ENCODE data around the gene GTPBP6. TPM values are rescaled to one million over a fixed set of nuclear protein-coding genes. Genes with fewer than 3 reads are reported as not detected.

Gene GTPBP6
- polyA plus RNA-seq, 1 of the 3 experiments (the other 2 are of a cell fraction) = 47.3 TPM

DNA sequence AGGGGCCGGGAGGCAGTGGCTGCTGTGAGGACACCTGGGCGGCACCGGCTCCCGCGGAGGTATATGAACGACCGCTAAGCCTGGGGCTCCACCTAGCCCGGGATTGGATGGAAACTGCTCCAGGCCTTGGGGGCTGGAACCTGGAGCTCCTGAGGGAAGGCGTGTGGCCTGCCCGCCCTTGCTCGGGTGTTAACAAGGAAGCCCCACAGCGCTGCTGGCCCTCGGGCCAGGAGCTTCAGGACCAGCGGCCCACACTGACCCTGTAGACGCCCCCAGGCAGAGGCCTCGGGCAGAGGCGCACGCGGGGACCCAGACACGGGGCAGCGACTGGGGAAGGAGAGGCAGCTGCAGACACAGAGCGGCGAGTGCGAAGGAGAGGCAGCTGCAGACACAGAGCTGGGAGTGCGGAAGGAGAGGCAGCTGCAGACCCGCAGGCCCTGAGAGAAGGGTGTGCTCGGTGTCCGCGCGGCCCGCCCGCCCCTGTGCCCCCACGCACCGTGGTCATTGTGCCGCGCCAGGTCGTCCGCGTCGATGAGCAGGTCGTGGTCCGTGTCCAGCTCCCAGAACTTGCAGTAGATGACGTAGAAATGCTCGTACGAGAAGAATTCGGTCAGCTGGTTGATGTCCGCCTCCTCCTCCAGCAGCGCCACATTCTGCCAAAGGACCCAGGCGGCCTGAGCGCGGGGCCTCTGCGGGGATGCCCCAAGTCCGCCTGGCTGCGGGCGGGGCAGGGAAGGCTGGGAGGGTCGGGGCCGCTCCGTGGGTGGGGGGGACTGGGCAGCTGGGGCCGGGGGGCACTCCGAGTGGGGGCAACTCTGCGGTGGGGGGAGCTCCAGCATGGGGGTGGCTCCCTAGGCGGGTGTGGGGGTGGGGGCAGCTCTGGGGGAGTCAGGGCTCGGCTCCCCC, 26.7 kb upstream of the GTPBP6 start:
- Histone ChIP-seq H4K20me1 (ENCODE audit: insufficient read depth) (no peaks in the 10 kb centered on the region), H3K9me3 (no peaks in the 10 kb centered on the region), H3K9ac (no peak overlapping the region), H3K4me2 (no peak overlapping the region), H3F3A (replicated peaks; ENCODE audit: insufficient read depth) (no peaks in the 10 kb centered on the region), H3K27me3 (ENCODE audit: insufficient read depth) (no peaks in the 10 kb centered on the region), H3K79me2 (ENCODE audit: insufficient read depth) (no peaks in the 10 kb centered on the region), H3K27ac (ENCODE audit: low read depth in 2 of 2, low read length in 1 of 2) (no peak overlapping the region), H3K9me2 (no peaks in the 10 kb centered on the region), H3K4me3 (ENCODE audit: low read depth in 2 of 2, low read length in 1 of 2) (no peak overlapping the region), H3K36me3 (replicated peaks in 1 of 2; ENCODE audit: control insufficient read depth in 1 of 2, insufficient read depth in 2 of 2, low read length in 1 of 2) (peaks cover 2 to 4% of the 10 kb centered on the region in 2 experiments), H3K4me1 (ENCODE audit: control insufficient read depth in 1 of 2, insufficient read depth in 2 of 2, low read depth in 1 of 2, low read length in 1 of 2) (no peaks in the 10 kb centered on the region; a peak in 1 of 4 replicates), H2AFZ (ENCODE audit: low read depth) (no peak overlapping the region)
- POLR2A ChIA-PET = no interaction called here
- WGBS (ENCODE audit: low lambda C conversion rate) = 96% methylated on average over 36 of the region's 63 CpGs
- CTCF ChIA-PET = no interaction called here
- no peak for DNase-seq
- TF ChIP-seq REST (IDR thresholded peaks at IDR 0.05; ENCODE audit: low read depth, low read length) (no peak), TAF1 (IDR thresholded peaks at IDR 0.05; ENCODE audit: borderline replicate concordance, low read depth, low read length) (no peak), RCOR1 (IDR thresholded peaks at IDR 0.05; ENCODE audit: low read length) (no peak), POLR2AphosphoS5 (IDR thresholded peaks at IDR 0.05; ENCODE audit: low read depth, low read length) (no peak), SIN3A (IDR thresholded peaks at IDR 0.05; ENCODE audit: borderline replicate concordance, low read depth, low read length) (no peak), CHD2 (IDR thresholded peaks at IDR 0.05; ENCODE audit: low read length, partially characterized antibody) (no peak), CTCF (IDR thresholded peaks at IDR 0.05) (no peak), NFIC (IDR thresholded peaks at IDR 0.05; ENCODE audit: borderline replicate concordance) (no peak), GATA2 (CRISPR knock-in tag; IDR thresholded peaks at IDR 0.05) (no peak)

GRCh38 chrX:344371-344901, 25.8 kb upstream of the GTPBP6 start:
- Histone ChIP-seq H3F3A (replicated peaks; ENCODE audit: insufficient read depth) (no peaks in the 10 kb centered on the region), H3K79me2 (ENCODE audit: insufficient read depth) (no peaks in the 10 kb centered on the region), H3K4me2 (no peak overlapping the region), H3K27ac (ENCODE audit: low read depth in 2 of 2, low read length in 1 of 2) (no peak overlapping the region), H3K4me3 (ENCODE audit: low read depth in 2 of 2, low read length in 1 of 2) (no peak overlapping the region), H2AFZ (ENCODE audit: low read depth) (no peak overlapping the region), H3K9me3 (no peaks in the 10 kb centered on the region), H3K9me2 (no peaks in the 10 kb centered on the region), H3K4me1 (ENCODE audit: control insufficient read depth in 1 of 2, insufficient read depth in 2 of 2, low read depth in 1 of 2, low read length in 1 of 2) (no peaks in the 10 kb centered on the region; a peak in 1 of 4 replicates), H3K27me3 (ENCODE audit: insufficient read depth) (no peaks in the 10 kb centered on the region), H3K9ac (no peak overlapping the region), H4K20me1 (ENCODE audit: insufficient read depth) (no peaks in the 10 kb centered on the region), H3K36me3 (replicated peaks in 1 of 2; ENCODE audit: control insufficient read depth in 1 of 2, insufficient read depth in 2 of 2, low read length in 1 of 2) (peaks cover 2 to 4% of the 10 kb centered on the region in 2 experiments)
- CTCF ChIA-PET = no interaction called here
- TF ChIP-seq, protein P1, sequence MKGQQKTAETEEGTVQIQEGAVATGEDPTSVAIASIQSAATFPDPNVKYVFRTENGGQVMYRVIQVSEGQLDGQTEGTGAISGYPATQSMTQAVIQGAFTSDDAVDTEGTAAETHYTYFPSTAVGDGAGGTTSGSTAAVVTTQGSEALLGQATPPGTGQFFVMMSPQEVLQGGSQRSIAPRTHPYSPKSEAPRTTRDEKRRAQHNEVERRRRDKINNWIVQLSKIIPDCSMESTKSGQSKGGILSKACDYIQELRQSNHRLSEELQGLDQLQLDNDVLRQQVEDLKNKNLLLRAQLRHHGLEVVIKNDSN (IDR thresholded peaks at IDR 0.05; ENCODE audit: borderline replicate concordance, low read depth) = no peak
- TF ChIP-seq FOXM1 (IDR thresholded peaks at IDR 0.05; ENCODE audit: low read depth) = no peak
- TF ChIP-seq, protein P2, sequence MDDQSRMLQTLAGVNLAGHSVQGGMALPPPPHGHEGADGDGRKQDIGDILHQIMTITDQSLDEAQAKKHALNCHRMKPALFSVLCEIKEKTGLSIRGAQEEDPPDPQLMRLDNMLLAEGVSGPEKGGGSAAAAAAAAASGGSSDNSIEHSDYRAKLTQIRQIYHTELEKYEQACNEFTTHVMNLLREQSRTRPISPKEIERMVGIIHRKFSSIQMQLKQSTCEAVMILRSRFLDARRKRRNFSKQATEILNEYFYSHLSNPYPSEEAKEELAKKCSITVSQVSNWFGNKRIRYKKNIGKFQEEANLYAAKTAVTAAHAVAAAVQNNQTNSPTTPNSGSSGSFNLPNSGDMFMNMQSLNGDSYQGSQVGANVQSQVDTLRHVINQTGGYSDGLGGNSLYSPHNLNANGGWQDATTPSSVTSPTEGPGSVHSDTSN (IDR thresholded peaks at IDR 0.05) = no peak
- TF ChIP-seq FOXJ3 (CRISPR knock-in tag; IDR thresholded peaks at IDR 0.05) = no peak
- TF ChIP-seq JUND (IDR thresholded peaks at IDR 0.05) = no peak
- TF ChIP-seq RAD21 (IDR thresholded peaks at IDR 0.05; ENCODE audit: low read length) = no peak
- DNase-seq = no peak
- POLR2A ChIA-PET = no interaction called here
- 96% methylated on average over 25 of the region's 47 CpGs for WGBS (ENCODE audit: low lambda C conversion rate)
